Heart right ventricle (tissue), 16 donors: ENCODE measurements around the gene MAD1L1. TPM values are rescaled to one million over a fixed set of nuclear protein-coding genes. Genes with fewer than 3 reads are reported as not detected.

ENCODE experiments used
- ATAC-seq, 8 donors: fragments of 200-7000 bp; cut with Tn5 transposase; one replicate each; pipeline ENCODE4 v1.9.1; 2020; ENCODE audit warnings: mild to moderate bottlenecking in 8 of 8, moderate library complexity in 8 of 8, moderate number of reproducible peaks in 1 of 8
- DNase-seq, 2 donors: peaks; one replicate each; pipeline ENCODE4 v3.0.0-alpha.2; 2020
- H3K27ac ChIP-seq, 10 donors: fragments of 200-600 bp; sonication (generic) in 2 of 10; one replicate each; pipeline versions ENCODE4 v1.5.0 to v1.8.0; 2020 to 2022; ENCODE audit warnings: mild to moderate bottlenecking in 3 of 10
- H3K27me3 ChIP-seq, 7 donors: fragments of 200-600 bp; one replicate each; pipeline ENCODE4 v1.8.0; 2021 to 2022; ENCODE audit warnings: mild to moderate bottlenecking in 2 of 7
- H3K36me3 ChIP-seq, 9 donors: fragments of 200-600 bp; sonication (generic) in 1 of 9; one replicate each; pipeline versions ENCODE4 v1.5.0 to v1.8.0; 2020 to 2022; ENCODE audit warnings: mild to moderate bottlenecking in 2 of 9
- H3K4me1 ChIP-seq, 9 donors: fragments of 200-600 bp; sonication (generic) in 1 of 9; one replicate each; pipeline versions ENCODE4 v1.5.0 to v1.8.0; 2020 to 2022; ENCODE audit warnings: mild to moderate bottlenecking in 4 of 9
- H3K4me3 ChIP-seq, 10 donors: fragments of 200-600 bp; sonication (generic) in 2 of 10; one replicate each; pipeline versions ENCODE4 v1.5.0 to v1.8.0; 2020 to 2022; ENCODE audit warnings: mild to moderate bottlenecking in 7 of 10, moderate library complexity in 2 of 10
- H3K9me3 ChIP-seq, 11 donors: fragments of 200-600 bp in 10 of 11; sonication (generic) in 2 of 11; one replicate each; pipeline versions ENCODE4 v1.5.0 to v1.8.0; 2013 to 2022; ENCODE audit warnings: mild to moderate bottlenecking in 2 of 11, control low read depth in 1 of 11, moderate library complexity in 1 of 11
- CTCF ChIP-seq, 9 donors: fragments of 200-600 bp; sonication (generic) in 2 of 9; IDR thresholded peaks; one replicate each; pipeline versions ENCODE4 v1.5.0 to v1.8.0; 2021 to 2022; ENCODE audit warnings: antibody characterized with exemption in 9 of 9, mild to moderate bottlenecking in 5 of 9, moderate library complexity in 1 of 9
- WGBS, 2 donors: extraction: QIAGEN DNeasy Blood & Tissue Kit; methylation state at CpG; one replicate each; pipeline ENCODE4 v1.1.7; 2013; ENCODE audit warnings: inconsistent platforms in 1 of 2; 5-methylcytosine and 5-hydroxymethylcytosine counted together
- intact Hi-C, 10 donors: fragments of 100-400 bp; cut with DNase I; formaldehyde crosslinking; loops; one replicate each; pipeline versions ENCODE4 v1.11.1 to v1.14.2; 2022
- polyA plus RNA-seq, 2 donors: library from polyadenylated mRNA; stranded (reverse); fragments of 200-250 nt; gene quantifications; one replicate each; pipeline ENCODE4 v1.2.3, GENCODE V29; 2013
- total RNA-seq, 10 donors: library from RNA; stranded (reverse); fragmentation: NEBNext Ultra II Directional in 3 of 10; extraction: Animal tissue kit (Norgen Biotek cat#: 25700) in 3 of 10; gene quantifications; one replicate each; pipeline versions ENCODE4 v1.2.1 to v1.2.4, GENCODE V29; 2021 to 2023
- donor health status: Arrhythmogenic right ventricular cardiomyopathy.
- donor health status: ischemic (EF 13 %, LVEDD 7.1; RV severe dilation, severe dysfunction).
- donor health status: healthy with polysubstance abuse.
- donor health status: DM: no; HTN: yes; CAD: no.
- donor health status: DM: no; HTN: no; CAD: no.
- donor health status: ischemic (EF 25% LVEDD 6.9; RV normal size, moderate dysfunction).
- donor health status: ischemic (EF 25% LVEDD 5.7; RV mildly dilated, moderate dysfunction).
- donor health status: healthy.
- donor health status: DM: yes; HTN: yes; CAD: no.
- donor health status: Ischemic cardiomyopathy.
- donor health status: ischemic (EF 35%, LVEDD 5.7; RV mildly dilated, moderate dysfunction).
- donor health status: nonischemic (EF 11% LVEDD 7.7; RV severe dilation, severe dysfunction).
- donor health status: DM: yes; HTN: yes; CAD: no.
- donor health status: PGD.
- donor health status: ischemic (EF 29% LVEDD 5.4; RV normal size, mild dysfunction).
- donor health status: nonischemic (EF 23%, LVEDD 6.1; RV moderate dilation, normal function).

Gene MAD1L1
- total and polyA plus RNA-seq, 12 donors: 13.8 to 46.8 (median 20.2) TPM

- WGBS, 2 donors: 36 to 44% methylated on average over 19 of the region's 19 CpGs
- intact Hi-C loops: loop anchor here in 2 of 10 donors (5.0 kb wide), 1 partner anchor 40 kb away; no protein-coding TSS in a partner anchor
- H3K36me3 ChIP-seq: no peaks in the 10 kb centered on the region
- H3K9me3 ChIP-seq: no peaks in the 10 kb centered on the region
- peak overlapping the region; percentile 17 to 90 (median 66) for H3K27ac ChIP-seq
- DNase-seq (peak in 1 of 2 donors; percentile 68), ATAC-seq (peak; percentile 79 to 94 (median 87))
- TF ChIP-seq CTCF (IDR thresholded peaks at IDR 0.05): no peak
- peaks cover 8 to 30% (median 21%) of the 10 kb centered on the region in 9 donors for H3K4me1 ChIP-seq
- H3K4me3 ChIP-seq: no peak overlapping the region
- H3K27me3 ChIP-seq: no peaks in the 10 kb centered on the region
Measured at GRCh38 chr7:2157473-2158279, 75.1 kb downstream of the MAD1L1 start.

- no peaks in the 10 kb centered on the region for H3K9me3 ChIP-seq
- H3K36me3 ChIP-seq: no peaks in the 10 kb centered on the region
- WGBS, 2 donors: 86 to 88% methylated on average over 15 of the region's 15 CpGs
- peaks cover 8 to 27% (median 20%) of the 10 kb centered on the region in 9 donors for H3K4me1 ChIP-seq
- peak overlapping the region; percentile 17 to 90 (median 66) for H3K27ac ChIP-seq
- no peak for TF ChIP-seq CTCF (IDR thresholded peaks at IDR 0.05)
- no peaks in the 10 kb centered on the region for H3K27me3 ChIP-seq
- H3K4me3 ChIP-seq: no peak overlapping the region
- no peak for DNase-seq
- intact Hi-C loops: loop anchor here in 2 of 10 donors (5.0 kb wide), 1 partner anchor 40 kb away; no protein-coding TSS in a partner anchor
- ATAC-seq: peak in 1 of 8 donors; percentile 12
Measured at GRCh38 chr7:2156756-2157472, 75.8 kb downstream of the MAD1L1 start.

- H3K4me1 ChIP-seq: peaks cover 8 to 44% (median 25%) of the 10 kb centered on the region in 9 donors
- H3K27me3 ChIP-seq: no peaks in the 10 kb centered on the region
- ATAC-seq: no peak
- no peaks in the 10 kb centered on the region for H3K36me3 ChIP-seq
- no peak overlapping the region for H3K27ac ChIP-seq
- TF ChIP-seq CTCF (IDR thresholded peaks at IDR 0.05): no peak
- no peaks in the 10 kb centered on the region for H3K9me3 ChIP-seq
- no peak overlapping the region for H3K4me3 ChIP-seq
- no peak for DNase-seq
- intact Hi-C loops: loop anchor here in 2 of 10 donors (5.0 kb wide), 1 partner anchor 38 kb away; no protein-coding TSS in a partner anchor
- WGBS, 2 donors: 92 to 96% methylated on average over 17 of the region's 17 CpGs
Measured at GRCh38 chr7:2154831-2155230, 77.9 kb downstream of the MAD1L1 start.

GRCh38 chr7:2154121-2154520 lies 78.6 kb downstream of the MAD1L1 start:
- Histone ChIP-seq H3K4me3 (no peak overlapping the region), H3K27me3 (no peaks in the 10 kb centered on the region), H3K4me1 (peaks cover 8 to 45% (median 25%) of the 10 kb centered on the region in 9 donors), H3K36me3 (no peaks in the 10 kb centered on the region), H3K9me3 (no peaks in the 10 kb centered on the region), H3K27ac (no peak overlapping the region)
- WGBS, 2 donors: 87 to 89% methylated on average over 6 of the region's 6 CpGs
- ATAC-seq (no peak), DNase-seq (no peak)
- TF ChIP-seq CTCF (IDR thresholded peaks at IDR 0.05): no peak
- intact Hi-C loops: no loop called here
